Measurements from ENCODE around the gene VSTM2A.

Gene VSTM2A

DNA sequence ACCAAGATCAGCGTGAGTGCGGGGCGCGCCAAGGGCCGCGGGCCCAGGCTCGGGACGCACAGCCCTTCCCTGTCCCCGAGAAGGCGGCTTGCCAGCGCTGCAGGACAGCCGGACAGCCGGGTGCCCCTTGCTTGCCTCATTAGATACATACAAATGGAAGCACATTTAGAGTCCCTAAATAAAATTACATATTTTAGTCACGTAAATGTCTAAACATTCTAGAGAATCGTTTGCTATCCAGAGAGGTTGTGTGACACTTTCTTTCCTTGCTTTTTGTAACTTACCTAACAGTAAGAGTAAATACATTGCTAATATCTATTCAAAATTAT, 4.8 kb downstream of the VSTM2A start:
- no peak for ATAC-seq
- TF ChIP-seq, protein P1, sequence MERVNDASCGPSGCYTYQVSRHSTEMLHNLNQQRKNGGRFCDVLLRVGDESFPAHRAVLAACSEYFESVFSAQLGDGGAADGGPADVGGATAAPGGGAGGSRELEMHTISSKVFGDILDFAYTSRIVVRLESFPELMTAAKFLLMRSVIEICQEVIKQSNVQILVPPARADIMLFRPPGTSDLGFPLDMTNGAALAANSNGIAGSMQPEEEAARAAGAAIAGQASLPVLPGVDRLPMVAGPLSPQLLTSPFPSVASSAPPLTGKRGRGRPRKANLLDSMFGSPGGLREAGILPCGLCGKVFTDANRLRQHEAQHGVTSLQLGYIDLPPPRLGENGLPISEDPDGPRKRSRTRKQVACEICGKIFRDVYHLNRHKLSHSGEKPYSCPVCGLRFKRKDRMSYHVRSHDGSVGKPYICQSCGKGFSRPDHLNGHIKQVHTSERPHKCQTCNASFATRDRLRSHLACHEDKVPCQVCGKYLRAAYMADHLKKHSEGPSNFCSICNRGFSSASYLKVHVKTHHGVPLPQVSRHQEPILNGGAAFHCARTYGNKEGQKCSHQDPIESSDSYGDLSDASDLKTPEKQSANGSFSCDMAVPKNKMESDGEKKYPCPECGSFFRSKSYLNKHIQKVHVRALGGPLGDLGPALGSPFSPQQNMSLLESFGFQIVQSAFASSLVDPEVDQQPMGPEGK (CRISPR knock-in tag; IDR thresholded peaks at IDR 0.05; ENCODE audit: borderline replicate concordance) = no peak
- no peak for TF ChIP-seq ZNF70 (CRISPR knock-in tag; IDR thresholded peaks at IDR 0.05)
- TF ChIP-seq ZC3H10 (CRISPR knock-in tag; IDR thresholded peaks at IDR 0.05) = no peak

DNA sequence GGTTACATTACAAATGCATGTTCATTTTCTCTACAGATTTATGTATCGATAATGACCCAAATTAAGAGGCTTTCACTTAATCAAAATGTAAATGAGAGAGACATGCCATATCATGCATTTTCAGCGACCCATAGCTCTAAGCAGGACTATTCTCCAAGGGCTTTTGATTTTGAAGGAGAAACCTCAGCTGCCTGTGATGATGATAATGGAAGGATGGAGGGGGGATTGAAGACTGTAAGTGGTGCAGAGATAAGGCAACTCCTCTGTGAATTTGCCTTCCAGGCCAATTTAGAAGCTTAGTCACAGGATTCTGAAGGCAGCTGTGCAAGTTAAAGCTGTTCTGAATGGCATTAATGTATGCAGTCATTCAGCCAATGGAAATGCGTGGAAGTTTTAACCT, 8.3 kb downstream of the VSTM2A start:
- no peak for ATAC-seq

DNA sequence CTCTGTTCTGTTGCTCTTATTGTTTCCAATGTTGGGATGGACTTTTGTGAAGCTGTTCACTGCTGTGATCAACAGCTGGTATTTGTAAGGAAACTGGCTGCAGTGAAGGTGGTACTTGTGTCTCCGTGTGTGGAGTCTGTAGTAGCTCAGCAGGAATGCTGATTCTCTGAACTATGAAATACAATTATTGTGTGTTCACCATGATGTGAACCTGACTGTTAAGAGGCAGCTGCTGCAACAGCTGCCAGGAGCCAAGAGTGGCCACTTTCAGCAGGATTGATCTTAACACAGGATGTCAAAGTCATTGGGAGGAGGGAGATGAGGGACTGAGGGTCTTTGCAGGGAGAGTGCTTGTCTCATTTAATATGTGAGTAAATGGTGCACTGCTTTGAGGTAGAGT, 13.9 kb downstream of the VSTM2A start:
- TF ChIP-seq, protein P2, sequence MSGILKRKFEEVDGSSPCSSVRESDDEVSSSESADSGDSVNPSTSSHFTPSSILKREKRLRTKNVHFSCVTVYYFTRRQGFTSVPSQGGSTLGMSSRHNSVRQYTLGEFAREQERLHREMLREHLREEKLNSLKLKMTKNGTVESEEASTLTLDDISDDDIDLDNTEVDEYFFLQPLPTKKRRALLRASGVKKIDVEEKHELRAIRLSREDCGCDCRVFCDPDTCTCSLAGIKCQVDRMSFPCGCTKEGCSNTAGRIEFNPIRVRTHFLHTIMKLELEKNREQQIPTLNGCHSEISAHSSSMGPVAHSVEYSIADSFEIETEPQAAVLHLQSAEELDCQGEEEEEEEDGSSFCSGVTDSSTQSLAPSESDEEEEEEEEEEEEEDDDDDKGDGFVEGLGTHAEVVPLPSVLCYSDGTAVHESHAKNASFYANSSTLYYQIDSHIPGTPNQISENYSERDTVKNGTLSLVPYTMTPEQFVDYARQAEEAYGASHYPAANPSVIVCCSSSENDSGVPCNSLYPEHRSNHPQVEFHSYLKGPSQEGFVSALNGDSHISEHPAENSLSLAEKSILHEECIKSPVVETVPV (CRISPR knock-in tag; IDR thresholded peaks at IDR 0.05) = no peak
- TF ChIP-seq RARB (CRISPR knock-in tag; IDR thresholded peaks at IDR 0.05) = no peak
- TF ChIP-seq, protein P3, sequence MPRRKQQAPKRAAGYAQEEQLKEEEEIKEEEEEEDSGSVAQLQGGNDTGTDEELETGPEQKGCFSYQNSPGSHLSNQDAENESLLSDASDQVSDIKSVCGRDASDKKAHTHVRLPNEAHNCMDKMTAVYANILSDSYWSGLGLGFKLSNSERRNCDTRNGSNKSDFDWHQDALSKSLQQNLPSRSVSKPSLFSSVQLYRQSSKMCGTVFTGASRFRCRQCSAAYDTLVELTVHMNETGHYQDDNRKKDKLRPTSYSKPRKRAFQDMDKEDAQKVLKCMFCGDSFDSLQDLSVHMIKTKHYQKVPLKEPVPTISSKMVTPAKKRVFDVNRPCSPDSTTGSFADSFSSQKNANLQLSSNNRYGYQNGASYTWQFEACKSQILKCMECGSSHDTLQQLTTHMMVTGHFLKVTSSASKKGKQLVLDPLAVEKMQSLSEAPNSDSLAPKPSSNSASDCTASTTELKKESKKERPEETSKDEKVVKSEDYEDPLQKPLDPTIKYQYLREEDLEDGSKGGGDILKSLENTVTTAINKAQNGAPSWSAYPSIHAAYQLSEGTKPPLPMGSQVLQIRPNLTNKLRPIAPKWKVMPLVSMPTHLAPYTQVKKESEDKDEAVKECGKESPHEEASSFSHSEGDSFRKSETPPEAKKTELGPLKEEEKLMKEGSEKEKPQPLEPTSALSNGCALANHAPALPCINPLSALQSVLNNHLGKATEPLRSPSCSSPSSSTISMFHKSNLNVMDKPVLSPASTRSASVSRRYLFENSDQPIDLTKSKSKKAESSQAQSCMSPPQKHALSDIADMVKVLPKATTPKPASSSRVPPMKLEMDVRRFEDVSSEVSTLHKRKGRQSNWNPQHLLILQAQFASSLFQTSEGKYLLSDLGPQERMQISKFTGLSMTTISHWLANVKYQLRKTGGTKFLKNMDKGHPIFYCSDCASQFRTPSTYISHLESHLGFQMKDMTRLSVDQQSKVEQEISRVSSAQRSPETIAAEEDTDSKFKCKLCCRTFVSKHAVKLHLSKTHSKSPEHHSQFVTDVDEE (CRISPR knock-in tag; IDR thresholded peaks at IDR 0.05) = no peak
- ATAC-seq = no peak

More for the DNA sequence above, 8.3 kb downstream of the VSTM2A start:
- TF ChIP-seq ESRRG (CRISPR knock-in tag; IDR thresholded peaks at IDR 0.05) = no peak
- no peak for TF ChIP-seq ZC3H10 (CRISPR knock-in tag; IDR thresholded peaks at IDR 0.05)
- TF ChIP-seq TCF4 (CRISPR knock-in tag; IDR thresholded peaks at IDR 0.05; ENCODE audit: borderline replicate concordance) = no peak
- TF ChIP-seq, protein P1 (CRISPR knock-in tag; IDR thresholded peaks at IDR 0.05; ENCODE audit: borderline replicate concordance) = no peak
- TF ChIP-seq CSDC2 (CRISPR knock-in tag; IDR thresholded peaks at IDR 0.05) = no peak
- no peak for TF ChIP-seq ZNF8 (CRISPR knock-in tag; IDR thresholded peaks at IDR 0.05)
- no peak for TF ChIP-seq BACH2 (CRISPR knock-in tag; IDR thresholded peaks at IDR 0.05; ENCODE audit: borderline replicate concordance)
- TF ChIP-seq, protein P2 (CRISPR knock-in tag; IDR thresholded peaks at IDR 0.05) = no peak

DNA sequence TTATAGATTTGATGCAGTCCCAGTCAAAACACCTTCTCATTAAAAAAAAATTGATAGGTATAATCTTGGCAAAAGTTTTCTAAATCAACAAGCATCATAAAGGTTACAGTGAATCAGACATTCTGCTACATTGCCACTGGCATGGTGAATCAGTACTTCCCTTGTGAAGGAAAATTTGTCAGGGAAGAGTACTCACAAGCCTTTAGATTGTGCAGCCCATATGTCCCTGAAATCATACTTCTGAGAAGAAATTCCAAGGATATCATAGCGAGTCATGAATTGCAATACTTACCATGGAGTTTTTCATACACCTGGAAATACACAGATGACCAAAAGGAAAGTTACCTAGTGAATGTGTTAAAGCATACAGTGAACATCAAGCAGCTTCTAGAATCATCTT, 17.2 kb downstream of the VSTM2A start:
- no peak for ATAC-seq
- TF ChIP-seq ESRRG (CRISPR knock-in tag; IDR thresholded peaks at IDR 0.05) = no peak
- no peak for TF ChIP-seq ZC3H10 (CRISPR knock-in tag; IDR thresholded peaks at IDR 0.05)
- no peak for TF ChIP-seq ZNF565 (CRISPR knock-in tag; conservative IDR thresholded peaks at IDR 0.05; ENCODE audit: low read depth)
- no peak for TF ChIP-seq GLIS3 (CRISPR knock-in tag; IDR thresholded peaks at IDR 0.05)
- no peak for TF ChIP-seq TOX (CRISPR knock-in tag; IDR thresholded peaks at IDR 0.05; ENCODE audit: borderline replicate concordance)
- TF ChIP-seq, protein P4, sequence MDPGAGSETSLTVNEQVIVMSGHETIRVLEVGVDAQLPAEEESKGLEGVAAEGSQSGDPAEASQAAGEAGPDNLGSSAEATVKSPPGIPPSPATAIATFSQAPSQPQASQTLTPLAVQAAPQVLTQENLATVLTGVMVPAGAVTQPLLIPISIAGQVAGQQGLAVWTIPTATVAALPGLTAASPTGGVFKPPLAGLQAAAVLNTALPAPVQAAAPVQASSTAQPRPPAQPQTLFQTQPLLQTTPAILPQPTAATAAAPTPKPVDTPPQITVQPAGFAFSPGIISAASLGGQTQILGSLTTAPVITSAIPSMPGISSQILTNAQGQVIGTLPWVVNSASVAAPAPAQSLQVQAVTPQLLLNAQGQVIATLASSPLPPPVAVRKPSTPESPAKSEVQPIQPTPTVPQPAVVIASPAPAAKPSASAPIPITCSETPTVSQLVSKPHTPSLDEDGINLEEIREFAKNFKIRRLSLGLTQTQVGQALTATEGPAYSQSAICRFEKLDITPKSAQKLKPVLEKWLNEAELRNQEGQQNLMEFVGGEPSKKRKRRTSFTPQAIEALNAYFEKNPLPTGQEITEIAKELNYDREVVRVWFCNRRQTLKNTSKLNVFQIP (CRISPR knock-in tag; IDR thresholded peaks at IDR 0.05; ENCODE audit: borderline replicate concordance, low read depth) = no peak
- TF ChIP-seq ISL1 (CRISPR knock-in tag; IDR thresholded peaks at IDR 0.05) = no peak
- TF ChIP-seq, protein P3 (CRISPR knock-in tag; IDR thresholded peaks at IDR 0.05) = no peak
- TF ChIP-seq SNAI2 (CRISPR knock-in tag; IDR thresholded peaks at IDR 0.05) = no peak
- no peak for TF ChIP-seq PPARA (CRISPR knock-in tag; IDR thresholded peaks at IDR 0.05; ENCODE audit: borderline replicate concordance)
- TF ChIP-seq CSDC2 (CRISPR knock-in tag; IDR thresholded peaks at IDR 0.05) = no peak
- TF ChIP-seq ZNF8 (CRISPR knock-in tag; IDR thresholded peaks at IDR 0.05) = no peak
- TF ChIP-seq, protein P1 (CRISPR knock-in tag; IDR thresholded peaks at IDR 0.05; ENCODE audit: borderline replicate concordance) = no peak
